Fibroblast of lung (primary cell): ENCODE measurements around the gene KCNT1. TPM values are rescaled to one million over a fixed set of nuclear protein-coding genes. Genes with fewer than 3 reads are reported as not detected.

Source experiments
- DNase-seq, 2 donors: peaks; one replicate each; pipeline versions ENCODE4 v3.0.0 to v3.0.0-alpha.2; 2010; ENCODE audit warnings: low read depth in 2 of 2
- H2AFZ ChIP-seq: 2 replicates; pipeline ENCODE4 v1.5.1; 2012; ENCODE audit warnings: low read length, control low read depth, inconsistent platforms
- H3K27ac ChIP-seq: 2 replicates; pipeline ENCODE4 v1.5.1; 2011; ENCODE audit warnings: low read length, control low read depth; ENCODE audit not compliant: insufficient read depth
- H3K27me3 ChIP-seq: 2 replicates; pipeline ENCODE4 v1.5.1; 2011; ENCODE audit warnings: mild to moderate bottlenecking, low read length; ENCODE audit not compliant: control insufficient read depth, insufficient read depth
- H3K36me3 ChIP-seq: 2 replicates; pipeline ENCODE4 v1.5.1; 2011; ENCODE audit warnings: low read length; ENCODE audit not compliant: control insufficient read depth, insufficient read depth
- H3K4me1 ChIP-seq: 2 replicates; pipeline ENCODE4 v1.5.1; 2011; ENCODE audit warnings: low read length; ENCODE audit not compliant: control insufficient read depth, insufficient read depth; ENCODE audit errors: extremely low read depth
- H3K4me2 ChIP-seq: 2 replicates; pipeline ENCODE4 v1.5.1; 2011; ENCODE audit warnings: low read length, control low read depth; ENCODE audit not compliant: insufficient read depth; ENCODE audit errors: extremely low read depth
- H3K4me3 ChIP-seq, 4 experiments: fragments of 200-600 bp in 1 of 4; sonication (generic) in 1 of 4; replicated peaks in 1 of 4; 2 replicates each; pipeline ENCODE4 v1.5.1; 2011 to 2016; ENCODE audit warnings: low read length in 4 of 4, low read depth in 3 of 4, mild to moderate bottlenecking in 3 of 4, control low read depth in 2 of 4, inconsistent platforms in 1 of 4, mixed read lengths in 1 of 4; ENCODE audit not compliant: insufficient read depth in 1 of 4; ENCODE audit errors: control extremely low read depth in 1 of 4
- H3K79me2 ChIP-seq: 2 replicates; pipeline ENCODE4 v1.5.1; 2012; ENCODE audit warnings: mild to moderate bottlenecking, low read length, inconsistent platforms; ENCODE audit not compliant: control insufficient read depth, insufficient read depth
- H3K9ac ChIP-seq: 2 replicates; pipeline ENCODE4 v1.5.1; 2011; ENCODE audit warnings: mild to moderate bottlenecking, low read length, control low read depth; ENCODE audit not compliant: insufficient read depth
- H3K9me3 ChIP-seq: 2 replicates; pipeline ENCODE4 v1.5.1; 2012; ENCODE audit warnings: low read depth, low read length; ENCODE audit not compliant: control insufficient read depth, insufficient read depth
- H4K20me1 ChIP-seq: 2 replicates; pipeline ENCODE4 v1.5.1; 2011; ENCODE audit warnings: low read length; ENCODE audit not compliant: control insufficient read depth, insufficient read depth; ENCODE audit errors: extremely low read depth
- EZH2 ChIP-seq: IDR thresholded peaks from 2 replicates; pipeline ENCODE4 v1.5.1; 2012; ENCODE audit warnings: low read length, control low read depth, mild to moderate bottlenecking; ENCODE audit errors: missing control alignments
- polyA plus RNA-seq, 2 donors: library from polyadenylated mRNA; depleted of rRNA in 1 of 2; stranded (reverse) in 1 of 2; unstranded in 1 of 2; fragments of >200 nt; gene quantifications; 2 replicates each; pipeline ENCODE4 v1.2.1, GENCODE V29; 2011 to 2012; ENCODE audit warnings: missing spikeins in 1 of 2
- total RNA-seq: library from RNA; depleted of rRNA; stranded (reverse); fragments of >200 nt; gene quantifications from 2 replicates; pipeline ENCODE4 v1.2.1, GENCODE V29; 2014
- TF ChIP-seq, protein P1 (sequence below), 2 donors: IDR thresholded peaks in 1 of 2; conservative IDR thresholded peaks in 1 of 2; 1 replicate in 1 of 2; 2 replicates in 1 of 2; pipeline ENCODE4 v1.5.1; 2011 to 2012; ENCODE audit warnings: low read length in 2 of 2, control low read depth in 1 of 2, inconsistent platforms in 1 of 2, low read depth in 1 of 2, mild to moderate bottlenecking in 1 of 2

Gene KCNT1
- total and polyA plus RNA-seq, 2 donors (not counting 1 experiment from before 2014, with no cell fraction given), result not detected

DNA sequence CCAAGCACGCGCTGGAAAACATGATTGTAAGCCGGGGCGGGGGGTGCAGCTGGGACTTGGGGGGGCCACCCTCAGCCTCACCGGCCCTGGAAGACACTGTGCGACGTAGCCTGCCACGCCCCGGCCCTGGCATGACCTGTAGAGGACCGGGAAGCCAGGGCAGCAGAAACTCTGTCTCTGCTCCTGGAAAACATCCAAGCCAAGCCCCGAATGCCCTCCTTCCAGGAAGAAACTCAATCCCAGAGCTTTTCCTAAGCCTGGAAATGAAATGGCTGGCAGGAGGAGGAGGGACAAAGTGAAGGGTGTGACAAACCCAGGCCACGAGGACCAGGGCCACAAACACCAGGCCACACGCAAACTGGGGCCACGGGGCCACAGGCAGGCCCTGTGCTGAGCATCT, 55.4 kb downstream of the KCNT1 start:
- no peaks in the 10 kb centered on the region for H3K4me1 ChIP-seq
- no peaks in the 10 kb centered on the region for H3K9me3 ChIP-seq
- H4K20me1 ChIP-seq, result no peaks in the 10 kb centered on the region
- DNase-seq, result no peak
- no peak overlapping the region for H3K4me3 ChIP-seq
- H3K79me2 ChIP-seq, result no peaks in the 10 kb centered on the region
- H3K4me2 ChIP-seq, result no peak overlapping the region
- H3K9ac ChIP-seq, result no peak overlapping the region
- no peaks in the 10 kb centered on the region for H3K27me3 ChIP-seq
- TF ChIP-seq, protein P1, sequence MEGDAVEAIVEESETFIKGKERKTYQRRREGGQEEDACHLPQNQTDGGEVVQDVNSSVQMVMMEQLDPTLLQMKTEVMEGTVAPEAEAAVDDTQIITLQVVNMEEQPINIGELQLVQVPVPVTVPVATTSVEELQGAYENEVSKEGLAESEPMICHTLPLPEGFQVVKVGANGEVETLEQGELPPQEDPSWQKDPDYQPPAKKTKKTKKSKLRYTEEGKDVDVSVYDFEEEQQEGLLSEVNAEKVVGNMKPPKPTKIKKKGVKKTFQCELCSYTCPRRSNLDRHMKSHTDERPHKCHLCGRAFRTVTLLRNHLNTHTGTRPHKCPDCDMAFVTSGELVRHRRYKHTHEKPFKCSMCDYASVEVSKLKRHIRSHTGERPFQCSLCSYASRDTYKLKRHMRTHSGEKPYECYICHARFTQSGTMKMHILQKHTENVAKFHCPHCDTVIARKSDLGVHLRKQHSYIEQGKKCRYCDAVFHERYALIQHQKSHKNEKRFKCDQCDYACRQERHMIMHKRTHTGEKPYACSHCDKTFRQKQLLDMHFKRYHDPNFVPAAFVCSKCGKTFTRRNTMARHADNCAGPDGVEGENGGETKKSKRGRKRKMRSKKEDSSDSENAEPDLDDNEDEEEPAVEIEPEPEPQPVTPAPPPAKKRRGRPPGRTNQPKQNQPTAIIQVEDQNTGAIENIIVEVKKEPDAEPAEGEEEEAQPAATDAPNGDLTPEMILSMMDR (conservative IDR thresholded peaks at IDR 0.05 in 1 of 2, IDR thresholded peaks at IDR 0.05 in 1 of 2; ENCODE audit: low read depth in 1 of 2, low read length in 2 of 2), result no peak
- TF ChIP-seq EZH2, result no peak
- H3K36me3 ChIP-seq, result no peaks in the 10 kb centered on the region
- no peak overlapping the region for H3K27ac ChIP-seq
- no peak overlapping the region for H2AFZ ChIP-seq

GRCh38 chr9:135758056-135758455, 56.1 kb downstream of the KCNT1 start:
- Histone ChIP-seq H3K9me3 (no peaks in the 10 kb centered on the region), H3K27me3 (no peaks in the 10 kb centered on the region)

DNA sequence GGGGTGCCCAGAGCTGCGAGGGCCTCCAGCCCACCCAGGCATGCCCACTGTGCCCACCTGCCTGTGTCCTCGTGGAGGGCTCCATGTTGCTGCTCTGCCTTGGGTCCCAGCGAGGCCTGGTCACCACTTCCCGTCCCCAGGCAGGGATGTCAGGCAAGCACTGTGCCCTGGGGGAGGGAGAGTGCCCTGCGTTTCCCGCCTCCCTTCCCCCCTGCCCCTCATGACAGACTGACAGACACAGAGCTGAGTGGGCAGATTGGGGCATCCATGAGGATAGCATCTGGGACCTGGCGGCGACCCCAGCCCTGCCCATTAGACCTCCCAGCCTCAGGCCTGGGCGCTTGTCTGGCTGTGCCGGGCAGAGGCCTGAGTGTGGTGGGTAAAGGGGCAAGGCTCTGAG, 56.9 kb downstream of the KCNT1 start:
- no peak for DNase-seq
- TF ChIP-seq, protein P1 (conservative IDR thresholded peaks at IDR 0.05 in 1 of 2, IDR thresholded peaks at IDR 0.05 in 1 of 2; ENCODE audit: low read depth in 1 of 2, low read length in 2 of 2), result no peak
- TF ChIP-seq EZH2, result no peak
- Histone ChIP-seq H3K36me3 (no peaks in the 10 kb centered on the region), H3K27me3 (no peaks in the 10 kb centered on the region), H3K4me1 (no peaks in the 10 kb centered on the region), H3K4me3 (no peak overlapping the region), H3K27ac (no peak overlapping the region), H2AFZ (no peak overlapping the region), H3K9ac (no peak overlapping the region), H3K4me2 (no peak overlapping the region), H3K9me3 (no peaks in the 10 kb centered on the region), H3K79me2 (no peaks in the 10 kb centered on the region), H4K20me1 (no peaks in the 10 kb centered on the region)

More at GRCh38 chr9:135758056-135758455, 56.1 kb downstream of the KCNT1 start:
- DNase-seq, result no peak
- no peaks in the 10 kb centered on the region for H3K36me3 ChIP-seq
- H4K20me1 ChIP-seq, result no peaks in the 10 kb centered on the region
- TF ChIP-seq, protein P1 (conservative IDR thresholded peaks at IDR 0.05 in 1 of 2, IDR thresholded peaks at IDR 0.05 in 1 of 2; ENCODE audit: low read depth in 1 of 2, low read length in 2 of 2), result no peak
- TF ChIP-seq EZH2, result no peak
- H3K79me2 ChIP-seq, result no peaks in the 10 kb centered on the region
- H3K4me2 ChIP-seq, result no peak overlapping the region
- H3K27ac ChIP-seq, result no peak overlapping the region
- H3K9ac ChIP-seq, result no peak overlapping the region
- H3K4me1 ChIP-seq, result no peaks in the 10 kb centered on the region
- H2AFZ ChIP-seq, result no peak overlapping the region
- no peak overlapping the region for H3K4me3 ChIP-seq
